Endothelial cell of umbilical vein (primary cell): ENCODE measurements around the gene LAMTOR4. TPM values are rescaled to one million over a fixed set of nuclear protein-coding genes. Genes with fewer than 3 reads are reported as not detected.
A peak's percentile ranks its signal among the peaks of the same experiment; 100 is the strongest.

ENCODE experiments used
- BruUV-seq: library from RNA; stranded (reverse); fragments of 400-500 nt; replicated peaks from 2 replicates; lab custom pipeline; 2021; lab: Mats Ljungman, UMichigan
- CTCF ChIA-PET: fragments of 300-600, 350-600 bp; sonication (Branson Sonifier 250); formaldehyde crosslinking; loops from one replicate; lab custom pipeline; 2021; ENCODE audit warnings: antibody characterized with exemption, inconsistent platforms; lab: Charles Lee
- POLR2A ChIA-PET: fragments of 300-600, 350-600 bp; sonication (Branson Sonifier 250); formaldehyde crosslinking; loops from one replicate; lab custom pipeline; 2021; ENCODE audit warnings: antibody characterized with exemption, inconsistent platforms; lab: Charles Lee
- DNase-seq: peaks from one replicate; pipeline ENCODE4 v3.0.0-alpha.2; 2011; ENCODE audit warnings: low read depth, low spot score
- FAIRE-seq: peaks from 2 replicates; lab custom pipeline; 2011; peaks lifted over from hg19 to GRCh38; lab: Jason Lieb, UNC
- H2AFZ ChIP-seq: 2 replicates; pipeline ENCODE4 v1.6.0; 2012; ENCODE audit warnings: low read depth, low read length, control low read depth, inconsistent platforms
- H3K27ac ChIP-seq: 2 replicates; pipeline ENCODE4 v1.5.1; 2011; ENCODE audit warnings: low read depth, mild to moderate bottlenecking, control low read depth, low read length, moderate library complexity; ENCODE audit not compliant: insufficient read depth
- H3K27me3 ChIP-seq, 2 experiments: 2 replicates each; pipeline versions ENCODE4 v1.6.0 to v1.6.1; 2011; ENCODE audit warnings: low read length in 2 of 2, mixed read lengths in 1 of 2; ENCODE audit not compliant: control insufficient read depth in 2 of 2, insufficient read depth in 2 of 2
- H3K36me3 ChIP-seq, 2 experiments: 2 replicates in 1 of 2; 3 replicates in 1 of 2; pipeline ENCODE4 v1.5.1; 2011; ENCODE audit warnings: low read length in 2 of 2, mild to moderate bottlenecking in 1 of 2, moderate library complexity in 1 of 2; ENCODE audit not compliant: control insufficient read depth in 2 of 2, insufficient read depth in 2 of 2; ENCODE audit errors: extremely low read depth in 1 of 2
- H3K4me1 ChIP-seq: 3 replicates; pipeline ENCODE4 v1.5.1; 2011; ENCODE audit warnings: mild to moderate bottlenecking, low read length; ENCODE audit not compliant: control insufficient read depth, insufficient read depth; ENCODE audit errors: extremely low read depth
- H3K4me2 ChIP-seq: 2 replicates; pipeline ENCODE4 v1.6.1; 2011; ENCODE audit warnings: low read length, control low read depth, mixed read lengths; ENCODE audit not compliant: insufficient read depth
- H3K4me3 ChIP-seq, 3 experiments: fragments of 200-600 bp in 1 of 3; sonication (generic), shearing (Covaris generic) in 1 of 3; replicated peaks in 1 of 3; 2 replicates each; pipeline ENCODE4 v1.5.1; 2011 to 2016; ENCODE audit warnings: control low read depth in 3 of 3, low read length in 3 of 3, mild to moderate bottlenecking in 2 of 3, inconsistent platforms in 1 of 3, low read depth in 1 of 3, moderate library complexity in 1 of 3; ENCODE audit not compliant: insufficient read depth in 1 of 3
- H3K79me2 ChIP-seq: 2 replicates; pipeline ENCODE4 v1.6.0; 2012; ENCODE audit warnings: low read length, inconsistent platforms; ENCODE audit not compliant: control insufficient read depth, insufficient read depth
- H3K9ac ChIP-seq: replicated peaks from 2 replicates; pipeline ENCODE3; 2011; ENCODE audit warnings: low read length, control low read depth; ENCODE audit not compliant: insufficient read depth; ENCODE audit errors: extremely low read depth
- H3K9me1 ChIP-seq: replicated peaks from 3 replicates; pipeline ENCODE4 v1.6.0; 2011; ENCODE audit warnings: mild to moderate bottlenecking, low read length; ENCODE audit not compliant: control insufficient read depth, insufficient read depth; ENCODE audit errors: extremely low read depth
- H3K9me3 ChIP-seq: replicated peaks from 2 replicates; pipeline ENCODE4 v1.5.1; 2012; ENCODE audit warnings: low read length, inconsistent platforms; ENCODE audit not compliant: control insufficient read depth, insufficient read depth
- H4K20me1 ChIP-seq: replicated peaks from 2 replicates; pipeline ENCODE3; 2011; ENCODE audit warnings: mild to moderate bottlenecking, low read length; ENCODE audit not compliant: control insufficient read depth, insufficient read depth; ENCODE audit errors: extremely low read depth
- EZH2 ChIP-seq: IDR thresholded peaks from 2 replicates; pipeline ENCODE4 v1.6.1; 2012; ENCODE audit warnings: borderline replicate concordance, low read depth, mild to moderate bottlenecking, moderate library complexity, low read length, inconsistent platforms; ENCODE audit not compliant: severe bottlenecking
- FOS ChIP-seq: IDR thresholded peaks from 2 replicates; pipeline ENCODE4 v1.6.1; 2011; ENCODE audit warnings: mild to moderate bottlenecking, low read length, moderate library complexity, borderline replicate concordance; ENCODE audit not compliant: insufficient read depth
- GATA2 ChIP-seq: IDR thresholded peaks from 2 replicates; pipeline ENCODE4 v1.7.0; 2011; ENCODE audit warnings: low read depth, mild to moderate bottlenecking, moderate library complexity, mixed read lengths, low read length; ENCODE audit not compliant: insufficient read length, insufficient read depth
- JUN ChIP-seq: IDR thresholded peaks from 2 replicates; pipeline ENCODE4 v1.6.1; 2011; ENCODE audit warnings: borderline replicate concordance, low read depth; ENCODE audit not compliant: insufficient read length, insufficient read depth
- MYC ChIP-seq: IDR thresholded peaks from one replicate; pipeline ENCODE4 v1.6.1; 2011; ENCODE audit warnings: mild to moderate bottlenecking, low read depth, low read length
- POLR2A ChIP-seq: IDR thresholded peaks from 2 replicates; pipeline ENCODE4 v1.6.1; 2012; ENCODE audit warnings: low read depth, mild to moderate bottlenecking, control low read depth, low read length
- POLR2AphosphoS5 ChIP-seq: IDR thresholded peaks from 2 replicates; pipeline ENCODE4 v1.6.1; 2012; ENCODE audit warnings: low read depth, mild to moderate bottlenecking, control low read depth, low read length, moderate library complexity; ENCODE audit not compliant: insufficient read depth
- dilution Hi-C: fragments of 300-500 bp; cut with MboI; formaldehyde crosslinking; loops from one replicate; pipeline ENCODE4 v1.15.0; 2019; ENCODE audit warnings: low sequenced_read_pairs; ENCODE audit not compliant: extremely low pct_ligation_motif_present
- intact Hi-C: fragments of 100-400 bp; cut with micrococcal nuclease; formaldehyde crosslinking; loops from one replicate; pipeline ENCODE4 v1.10.0; 2022
- polyA plus RNA-seq, 4 experiments: library from polyadenylated mRNA; depleted of rRNA in 3 of 4; stranded (reverse) in 3 of 4; unstranded in 1 of 4; fragments of >200 nt; gene quantifications; 2 replicates each; pipeline versions ENCODE4 v1.2.1 to v1.2.3, GENCODE V29; 2011 to 2012; ENCODE audit warnings: missing spikeins in 1 of 4
- total RNA-seq: library from RNA; stranded (reverse); gene quantifications from 2 replicates; pipeline ENCODE4 v1.2.3, GENCODE V29; 2021
- TF ChIP-seq, protein P1 (sequence below), 2 donors: IDR thresholded peaks; 1 replicate in 1 of 2; 2 replicates in 1 of 2; pipeline ENCODE4 v1.5.1; 2011; ENCODE audit warnings: low read length in 2 of 2, mild to moderate bottlenecking in 2 of 2, moderate library complexity in 2 of 2, control low read depth in 1 of 2, inconsistent platforms in 1 of 2, low read depth in 1 of 2; ENCODE audit not compliant: insufficient read depth in 1 of 2; ENCODE audit errors: extremely low read depth in 1 of 2
- TF ChIP-seq, protein P2 (sequence below): IDR thresholded peaks from 2 replicates; pipeline ENCODE4 v1.6.1; 2011; ENCODE audit not compliant: insufficient read depth, insufficient read length

Gene LAMTOR4
- total and polyA plus RNA-seq, 2 donors (not counting 3 experiments of a cell fraction or from before 2014, with no cell fraction given), result 139 to 520 TPM

DNA sequence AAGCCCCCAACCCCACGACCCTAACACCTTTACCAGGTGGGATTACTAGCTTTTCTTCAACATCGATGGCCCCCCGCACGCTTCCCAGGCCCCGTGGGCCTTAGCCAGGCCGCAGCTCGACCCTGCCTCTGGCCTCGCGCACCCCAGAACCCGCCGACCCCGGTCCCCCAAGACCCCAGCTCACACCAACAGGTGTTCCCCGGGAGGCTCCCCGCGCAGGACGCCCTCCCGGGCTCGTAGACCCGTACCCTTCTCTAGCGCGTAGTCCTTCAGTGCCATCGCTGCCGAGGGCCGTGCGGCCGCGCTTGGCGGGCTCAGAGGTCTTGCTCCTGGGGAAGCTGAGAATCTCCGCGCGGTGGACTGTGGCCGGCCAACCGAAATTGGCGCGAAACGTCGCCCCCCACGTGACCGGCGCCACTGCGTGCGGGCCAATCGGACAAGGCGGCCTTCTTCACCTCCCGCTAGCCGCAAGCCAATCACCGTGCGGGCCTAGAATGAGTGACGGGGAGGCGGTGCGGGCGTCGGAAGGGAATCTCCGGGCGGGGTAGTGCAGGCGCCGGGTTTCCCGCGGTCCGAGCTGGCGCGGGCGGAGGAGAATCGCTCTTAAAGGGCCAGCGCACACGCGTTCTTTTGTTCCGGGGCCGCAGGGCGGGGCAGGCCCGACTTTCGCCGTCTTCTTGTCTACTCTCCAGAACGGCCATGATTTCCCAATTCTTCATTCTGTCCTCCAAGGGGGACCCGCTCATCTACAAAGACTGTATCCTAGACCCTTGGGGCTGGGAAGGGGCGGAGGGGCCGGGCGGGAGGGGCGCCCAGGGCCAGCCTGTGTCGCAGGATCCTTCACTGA is 47.5 kb upstream of the LAMTOR4 start, which contains the start of the genes AP4M1 and MCM7:
AP4M1 (plus strand) TSS at position 628 of the 847 bp plus-strand sequence; CDS start at position 700, 72 bp downstream.
MCM7 (minus strand) TSS at position 382 of the 847 bp plus-strand sequence; CDS start at position 279, 103 bp downstream.
- intact Hi-C loops (loop anchor here (1.0 to 10.0 kb wide), 7 partner anchors 14 to 1024 kb away; partner anchors contain the start of genes CNPY4, GPC2, LAMTOR4 and SERPINE1), dilution Hi-C loops (no loop called here)
- Histone ChIP-seq H3K36me3 (peaks cover 24 to 35% of the 10 kb centered on the region in 2 experiments), H3K9me3 (no peaks in the 10 kb centered on the region), H3K9me1 (no peaks in the 10 kb centered on the region), H4K20me1 (no peaks in the 10 kb centered on the region), H3K27ac (peak within 1 kb of the TSS; percentile 84), H3K27me3 (no peaks in the 10 kb centered on the region), H2AFZ (peak within 1 kb of the TSS; percentile 26), H3K9ac (peak within 1 kb of the TSS; percentile 92), H3K4me1 (peaks cover 18% of the 10 kb centered on the region), H3K4me3 (peak within 1 kb of the TSS; percentile 74 to 96 (median 75)), H3K4me2 (peak within 1 kb of the TSS; percentile 94), H3K79me2 (peaks cover 38% of the 10 kb centered on the region)
- ChIA-PET CTCF (interaction anchor here (0.7 to 2.8 kb wide), 14 partner anchors 9 to 107 kb away, joined by 3 to 18 read pairs (median 4); partner anchors contain the start of genes COPS6, MBLAC1 and ZSCAN21), POLR2A (interaction anchor here (0.6 to 2.8 kb wide), 7 partner anchors 11 to 32 kb away, joined by 3 to 15 read pairs (median 6); partner anchors contain the start of genes COPS6 and ZNF3)
- TF ChIP-seq, protein P1, sequence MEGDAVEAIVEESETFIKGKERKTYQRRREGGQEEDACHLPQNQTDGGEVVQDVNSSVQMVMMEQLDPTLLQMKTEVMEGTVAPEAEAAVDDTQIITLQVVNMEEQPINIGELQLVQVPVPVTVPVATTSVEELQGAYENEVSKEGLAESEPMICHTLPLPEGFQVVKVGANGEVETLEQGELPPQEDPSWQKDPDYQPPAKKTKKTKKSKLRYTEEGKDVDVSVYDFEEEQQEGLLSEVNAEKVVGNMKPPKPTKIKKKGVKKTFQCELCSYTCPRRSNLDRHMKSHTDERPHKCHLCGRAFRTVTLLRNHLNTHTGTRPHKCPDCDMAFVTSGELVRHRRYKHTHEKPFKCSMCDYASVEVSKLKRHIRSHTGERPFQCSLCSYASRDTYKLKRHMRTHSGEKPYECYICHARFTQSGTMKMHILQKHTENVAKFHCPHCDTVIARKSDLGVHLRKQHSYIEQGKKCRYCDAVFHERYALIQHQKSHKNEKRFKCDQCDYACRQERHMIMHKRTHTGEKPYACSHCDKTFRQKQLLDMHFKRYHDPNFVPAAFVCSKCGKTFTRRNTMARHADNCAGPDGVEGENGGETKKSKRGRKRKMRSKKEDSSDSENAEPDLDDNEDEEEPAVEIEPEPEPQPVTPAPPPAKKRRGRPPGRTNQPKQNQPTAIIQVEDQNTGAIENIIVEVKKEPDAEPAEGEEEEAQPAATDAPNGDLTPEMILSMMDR (IDR thresholded peaks at IDR 0.05; ENCODE audit: extremely low read depth in 1 of 2, insufficient read depth in 1 of 2, low read depth in 1 of 2, low read length in 2 of 2), result no peak
- TF ChIP-seq, protein P2, sequence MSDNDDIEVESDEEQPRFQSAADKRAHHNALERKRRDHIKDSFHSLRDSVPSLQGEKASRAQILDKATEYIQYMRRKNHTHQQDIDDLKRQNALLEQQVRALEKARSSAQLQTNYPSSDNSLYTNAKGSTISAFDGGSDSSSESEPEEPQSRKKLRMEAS, result peak; percentile 98
- TF ChIP-seq JUN (no peak), POLR2A (peak; percentile 38), POLR2AphosphoS5 (peak; percentile 73), GATA2 (no peak), EZH2 (no peak), MYC (no peak), FOS (no peak)
- peak; percentile 99 for FAIRE-seq
- peak; percentile 98 for DNase-seq
- TSS peak; percentile 39 for BruUV-seq
